ENCODE data around the gene ATXN7L2. TPM values are rescaled to one million over a fixed set of nuclear protein-coding genes. Genes with fewer than 3 reads are reported as not detected.
A peak's percentile ranks its signal among the peaks of the same experiment; 100 is the strongest.
"Not testable (repeated sequence)": the region's sequence is repeated elsewhere in the genome, so short reads cannot be mapped to it uniquely, and the experiment has no call there.

ATXN7L2 gene
- total RNA-seq, 2 experiments from 2014 or later: 10.4 to 12.4 TPM

DNA sequence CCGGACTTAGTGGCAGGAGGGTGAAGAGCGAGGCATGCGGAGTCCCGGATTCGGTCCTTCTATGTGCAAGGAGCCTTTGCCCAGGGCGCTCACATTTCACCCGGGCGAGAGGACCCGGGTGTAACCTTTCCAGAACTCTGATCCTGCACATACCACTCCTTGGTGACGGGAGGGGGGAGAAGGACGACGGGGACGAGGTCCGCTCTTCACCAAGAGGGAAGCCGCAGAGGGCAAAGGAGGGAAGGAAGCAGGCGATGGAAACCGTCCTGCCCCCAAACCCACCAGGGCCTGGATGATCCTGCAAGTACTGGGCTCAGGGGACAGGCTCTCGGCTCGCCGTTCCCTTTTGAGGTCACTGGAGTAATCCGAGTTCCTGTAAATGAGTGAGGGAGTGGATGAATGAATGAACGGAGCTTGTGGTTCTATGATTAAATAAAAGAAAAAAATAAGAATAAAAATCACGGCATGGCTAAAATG lies 16.4 kb upstream of the ATXN7L2 start:
- POLR2A ChIA-PET: no interaction called here
- Mint-ChIP-seq H3K36me3 (no peaks in the 10 kb centered on the region), H3K4me1 (peaks cover 4% of the 10 kb centered on the region), H3K27ac (no peak overlapping the region), H3K9me3 (no peaks in the 10 kb centered on the region), H3K4me3 (no peak overlapping the region), H3K27me3 (peaks cover 86% of the 10 kb centered on the region)
- DNase-seq (no peak), ATAC-seq (ENCODE audit: low read depth) (no peak)

GRCh38 chr1:109468061-109468460 lies 15.6 kb upstream of the ATXN7L2 start:
- ATAC-seq (ENCODE audit: low read depth): no peak
- POLR2A ChIA-PET: no interaction called here
- peaks cover 4% of the 10 kb centered on the region for H3K4me1 Mint-ChIP-seq
- H3K27me3 Mint-ChIP-seq: peaks cover 88% of the 10 kb centered on the region
- no peaks in the 10 kb centered on the region for H3K9me3 Mint-ChIP-seq
- no peak overlapping the region for H3K4me3 Mint-ChIP-seq
- H3K27ac Mint-ChIP-seq: no peak overlapping the region
- DNase-seq: no peak
- no peaks in the 10 kb centered on the region for H3K36me3 Mint-ChIP-seq

GRCh38 chr1:109468903-109469302 lies 14.8 kb upstream of the ATXN7L2 start:
- no peak overlapping the region for H3K4me3 Mint-ChIP-seq
- ATAC-seq (ENCODE audit: low read depth): no peak

GRCh38 chr1:109470245-109470644 lies 13.5 kb upstream of the ATXN7L2 start:
- no peaks in the 10 kb centered on the region for H3K9me3 Mint-ChIP-seq
- DNase-seq (no peak), ATAC-seq (ENCODE audit: low read depth) (no peak)
- no peak overlapping the region for H3K27ac Mint-ChIP-seq
- peaks cover 4% of the 10 kb centered on the region for H3K4me1 Mint-ChIP-seq
- H3K4me3 Mint-ChIP-seq: no peak overlapping the region
- POLR2A ChIA-PET: interaction anchor here (0.7 kb wide), 1 partner anchor 44 kb away, joined by 5 read pairs; the partner anchor contains the start of gene PSMA5
- no peaks in the 10 kb centered on the region for H3K36me3 Mint-ChIP-seq
- peaks cover 72% of the 10 kb centered on the region for H3K27me3 Mint-ChIP-seq

More at GRCh38 chr1:109468903-109469302, 14.8 kb upstream of the ATXN7L2 start:
- POLR2A ChIA-PET: interaction anchor here (0.9 kb wide), 1 partner anchor 25 kb away, joined by 3 read pairs; the partner anchor contains the start of gene CYB561D1
- peaks cover 4% of the 10 kb centered on the region for H3K4me1 Mint-ChIP-seq
- no peaks in the 10 kb centered on the region for H3K36me3 Mint-ChIP-seq
- H3K27ac Mint-ChIP-seq: no peak overlapping the region
- H3K27me3 Mint-ChIP-seq: peaks cover 83% of the 10 kb centered on the region
- H3K9me3 Mint-ChIP-seq: no peaks in the 10 kb centered on the region
- no peak for DNase-seq

GRCh38 chr1:109472779-109473178 lies 10.9 kb upstream of the ATXN7L2 start:
- no peak overlapping the region for H3K27ac Mint-ChIP-seq
- H3K9me3 Mint-ChIP-seq: no peaks in the 10 kb centered on the region
- ATAC-seq (ENCODE audit: low read depth) (no peak), DNase-seq (no peak)
- peaks cover 2% of the 10 kb centered on the region for H3K4me1 Mint-ChIP-seq
- no peak overlapping the region for H3K4me3 Mint-ChIP-seq
- peaks cover 58% of the 10 kb centered on the region for H3K27me3 Mint-ChIP-seq
- no peaks in the 10 kb centered on the region for H3K36me3 Mint-ChIP-seq
- POLR2A ChIA-PET: no interaction called here

DNA sequence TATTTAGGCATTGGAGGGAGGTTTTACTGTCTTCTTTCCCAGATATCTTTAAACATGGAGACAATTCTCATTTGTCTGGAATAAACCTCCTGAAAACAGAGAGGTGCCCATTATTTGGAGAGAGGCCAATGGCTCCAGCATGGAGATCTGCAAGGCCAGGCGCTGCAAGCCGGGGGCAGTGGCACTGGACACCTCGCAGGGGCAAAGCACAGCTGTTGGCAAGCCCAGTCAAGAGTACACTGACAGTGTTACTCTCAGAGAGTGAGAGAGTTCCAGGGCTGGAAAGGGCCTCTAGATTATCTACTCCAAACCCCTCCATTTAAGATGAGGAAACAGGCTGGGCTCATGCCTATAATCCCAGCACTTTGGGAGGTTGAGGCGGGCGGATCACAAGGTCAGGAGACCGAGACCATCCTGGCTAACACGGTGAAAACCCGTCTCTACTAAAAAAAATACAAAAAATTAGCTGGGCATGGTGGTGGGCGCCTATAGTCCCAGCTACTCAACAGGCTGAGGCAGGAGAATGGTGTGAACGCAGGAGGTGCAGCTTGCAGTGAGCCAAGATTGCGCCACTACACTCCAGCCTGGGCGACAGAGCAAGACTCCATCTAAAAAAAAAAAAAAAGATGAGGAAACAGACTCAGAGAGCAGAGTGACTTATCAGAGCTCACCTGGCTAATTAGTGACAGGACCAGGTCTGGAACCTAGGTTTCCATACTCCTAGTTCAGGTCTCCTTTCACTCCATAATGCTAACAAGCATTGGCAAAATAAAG lies 10.2 kb upstream of the ATXN7L2 start:
- peaks cover 51% of the 10 kb centered on the region for H3K27me3 Mint-ChIP-seq
- H3K36me3 Mint-ChIP-seq; POLR2A ChIA-PET; H3K4me3 Mint-ChIP-seq; H3K4me1 Mint-ChIP-seq; H3K9me3 Mint-ChIP-seq; DNase-seq; H3K27ac Mint-ChIP-seq; ATAC-seq (ENCODE audit: low read depth): not testable (repeated sequence)

- DNase-seq: no peak
- H3K4me1 Mint-ChIP-seq: peaks cover 5% of the 10 kb centered on the region
- no peak overlapping the region for H3K27ac Mint-ChIP-seq
- no peaks in the 10 kb centered on the region for H3K36me3 Mint-ChIP-seq
- POLR2A ChIA-PET: no interaction called here
- no peak for ATAC-seq (ENCODE audit: low read depth)
- no peak overlapping the region for H3K4me3 Mint-ChIP-seq
- peaks cover 39% of the 10 kb centered on the region for H3K27me3 Mint-ChIP-seq
- no peaks in the 10 kb centered on the region for H3K9me3 Mint-ChIP-seq
These were observed 9.0 kb upstream of the ATXN7L2 start for GRCh38 chr1:109474697-109475096.

DNA sequence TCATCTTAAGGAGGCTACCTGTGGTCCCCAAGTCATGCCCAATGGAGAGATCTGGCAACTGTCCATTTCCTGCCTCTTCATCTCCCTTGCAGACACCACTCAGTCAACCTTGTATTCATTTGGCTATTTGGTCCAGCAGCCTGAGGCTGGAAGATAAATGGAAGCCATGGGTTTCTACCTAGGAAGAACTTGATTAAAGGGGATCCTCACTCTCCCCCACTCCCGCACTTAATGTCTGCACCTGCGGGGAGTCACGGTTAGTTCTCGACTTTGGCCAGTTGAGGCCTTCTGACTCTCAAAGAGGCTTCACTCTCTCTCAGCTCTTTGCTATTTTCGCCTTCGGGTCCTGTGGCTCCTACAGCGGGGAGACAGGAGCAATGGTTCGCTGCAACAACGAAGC lies 8.4 kb upstream of the ATXN7L2 start:
- no peak for DNase-seq
- Mint-ChIP-seq H3K4me1 (peaks cover 5% of the 10 kb centered on the region), H3K9me3 (no peaks in the 10 kb centered on the region), H3K27me3 (peaks cover 33% of the 10 kb centered on the region), H3K36me3 (no peaks in the 10 kb centered on the region), H3K27ac (no peak overlapping the region), H3K4me3 (no peak overlapping the region)
- POLR2A ChIA-PET: interaction anchor here (1.1 kb wide), 1 partner anchor 50 kb away, joined by 3 read pairs; the partner anchor contains the start of gene PSMA5
- ATAC-seq (ENCODE audit: low read depth): no peak

DNA sequence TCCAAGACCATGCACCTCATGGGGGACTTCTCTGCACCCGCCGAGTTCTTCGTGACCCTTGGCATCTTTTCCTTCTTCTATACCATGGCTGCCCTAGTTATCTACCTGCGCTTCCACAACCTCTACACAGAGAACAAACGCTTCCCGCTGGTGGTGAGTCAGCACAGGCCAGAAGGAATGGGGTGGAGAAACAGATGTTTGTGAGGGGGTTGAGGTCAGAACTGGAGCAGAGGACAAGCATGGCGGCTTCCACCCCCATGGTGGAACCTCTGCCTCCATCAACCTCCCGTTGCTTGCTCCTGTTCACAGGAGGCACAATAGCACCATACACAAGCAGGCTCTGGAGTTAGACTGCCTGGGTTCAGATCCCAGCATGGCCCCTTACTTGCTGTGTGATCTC lies 6.9 kb upstream of the ATXN7L2 start:
- Mint-ChIP-seq H3K4me3 (no peak overlapping the region), H3K27me3 (peaks cover 32% of the 10 kb centered on the region), H3K36me3 (no peaks in the 10 kb centered on the region), H3K27ac (no peak overlapping the region), H3K9me3 (no peaks in the 10 kb centered on the region), H3K4me1 (peaks cover 5% of the 10 kb centered on the region)
- POLR2A ChIA-PET: no interaction called here
- no peak for ATAC-seq (ENCODE audit: low read depth)
- no peak for DNase-seq

DNA sequence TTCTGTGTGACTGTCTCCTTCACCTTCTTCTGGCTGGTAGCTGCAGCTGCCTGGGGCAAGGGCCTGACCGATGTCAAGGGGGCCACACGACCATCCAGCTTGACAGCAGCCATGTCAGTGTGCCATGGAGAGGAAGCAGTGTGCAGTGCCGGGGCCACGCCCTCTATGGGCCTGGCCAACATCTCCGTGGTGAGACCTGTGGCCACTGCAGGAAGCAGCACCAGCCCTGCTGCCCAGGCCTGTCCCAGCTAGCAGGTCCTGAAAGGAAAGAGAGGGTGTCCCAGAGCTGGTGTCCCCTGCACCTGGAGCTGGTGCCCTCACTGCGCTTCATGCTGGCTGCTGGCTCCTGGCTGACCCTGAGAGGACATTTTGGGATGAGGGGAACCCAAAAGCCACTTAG lies 5.9 kb upstream of the ATXN7L2 start:
- ATAC-seq (ENCODE audit: low read depth) (no peak), DNase-seq (no peak)
- H3K27me3 Mint-ChIP-seq: peaks cover 25% of the 10 kb centered on the region
- POLR2A ChIA-PET: no interaction called here
- no peaks in the 10 kb centered on the region for H3K36me3 Mint-ChIP-seq
- H3K4me1 Mint-ChIP-seq: peaks cover 6% of the 10 kb centered on the region
- H3K9me3 Mint-ChIP-seq: no peaks in the 10 kb centered on the region
- H3K27ac Mint-ChIP-seq: no peak overlapping the region
- no peak overlapping the region for H3K4me3 Mint-ChIP-seq

DNA sequence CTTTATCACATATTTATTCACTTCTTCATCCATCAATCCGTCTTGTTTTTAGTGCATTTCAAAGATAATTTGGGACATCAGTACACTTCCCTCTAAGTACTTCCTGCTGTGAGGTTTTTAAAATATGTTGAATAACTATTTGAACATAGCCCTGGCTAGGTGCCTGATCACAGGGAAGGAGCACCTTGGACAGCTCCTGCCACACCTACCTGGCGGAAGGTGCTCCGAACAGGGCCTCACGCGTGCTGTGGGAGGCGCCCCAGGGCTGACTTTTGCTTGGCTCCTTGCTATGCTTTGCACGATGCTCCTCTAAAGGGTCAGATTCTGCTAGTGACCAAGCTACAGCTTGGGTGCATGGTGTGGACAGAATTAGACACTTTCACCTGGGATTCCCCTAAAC lies 4.9 kb upstream of the ATXN7L2 start:
- no peak overlapping the region for H3K4me3 Mint-ChIP-seq
- no peak overlapping the region for H3K27ac Mint-ChIP-seq
- H3K27me3 Mint-ChIP-seq: peaks cover 21% of the 10 kb centered on the region
- H3K36me3 Mint-ChIP-seq: no peaks in the 10 kb centered on the region
- ATAC-seq (ENCODE audit: low read depth): peak; percentile 20
- POLR2A ChIA-PET: no interaction called here
- peaks cover 13% of the 10 kb centered on the region for H3K4me1 Mint-ChIP-seq
- no peaks in the 10 kb centered on the region for H3K9me3 Mint-ChIP-seq
- DNase-seq: peak; percentile 60

DNA sequence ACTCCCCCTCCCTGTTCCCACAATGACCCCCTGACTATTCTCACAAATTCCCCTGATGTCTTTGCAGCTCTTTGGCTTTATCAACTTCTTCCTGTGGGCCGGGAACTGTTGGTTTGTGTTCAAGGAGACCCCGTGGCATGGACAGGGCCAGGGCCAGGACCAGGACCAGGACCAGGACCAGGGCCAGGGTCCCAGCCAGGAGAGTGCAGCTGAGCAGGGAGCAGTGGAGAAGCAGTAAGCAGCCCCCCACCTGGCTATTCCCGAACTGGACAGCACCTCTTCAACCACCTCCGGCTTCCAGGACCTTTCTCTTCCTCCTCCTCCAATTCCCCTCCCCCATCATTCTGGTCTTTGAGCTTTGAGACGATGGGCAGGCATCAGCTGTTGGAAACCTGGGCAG lies 4.4 kb upstream of the ATXN7L2 start:
- POLR2A ChIA-PET: no interaction called here
- Mint-ChIP-seq H3K27ac (no peak overlapping the region), H3K36me3 (no peaks in the 10 kb centered on the region), H3K4me3 (no peak overlapping the region), H3K4me1 (peaks cover 15% of the 10 kb centered on the region), H3K27me3 (peaks cover 18% of the 10 kb centered on the region), H3K9me3 (no peaks in the 10 kb centered on the region)
- ATAC-seq (ENCODE audit: low read depth): no peak
- DNase-seq: no peak

DNA sequence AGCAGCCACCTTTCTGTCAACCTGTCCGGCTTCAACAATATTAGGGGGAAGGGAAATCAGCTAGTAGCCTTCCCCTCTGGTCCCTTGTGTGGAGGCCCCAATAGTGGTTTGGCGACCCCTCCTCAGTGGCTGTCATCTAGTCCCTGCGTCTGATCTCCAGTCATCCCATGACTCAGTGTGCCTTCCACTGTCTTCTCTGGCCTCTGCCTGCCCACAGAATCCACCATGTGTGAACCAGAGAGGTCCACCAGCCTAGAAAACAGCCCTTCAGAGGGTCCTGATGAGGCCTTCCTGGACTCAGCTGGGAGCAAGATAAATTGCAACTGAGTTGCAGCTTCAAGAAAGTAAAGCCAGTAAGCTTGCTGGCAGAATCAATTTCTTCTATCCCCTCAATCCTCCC lies 3.8 kb upstream of the ATXN7L2 start:
- no peaks in the 10 kb centered on the region for H3K36me3 Mint-ChIP-seq
- POLR2A ChIA-PET: interaction anchor here (0.6 kb wide), 1 partner anchor 9 kb away, joined by 3 read pairs; no protein-coding TSS in a partner anchor
- H3K27ac Mint-ChIP-seq: no peak overlapping the region
- H3K27me3 Mint-ChIP-seq: peaks cover 18% of the 10 kb centered on the region
- H3K9me3 Mint-ChIP-seq: no peaks in the 10 kb centered on the region
- no peak for DNase-seq
- H3K4me1 Mint-ChIP-seq: peaks cover 21% of the 10 kb centered on the region
- no peak for ATAC-seq (ENCODE audit: low read depth)
- no peak overlapping the region for H3K4me3 Mint-ChIP-seq

GRCh38 chr1:109481646-109482045 lies 2.1 kb upstream of the ATXN7L2 start:
- H3K27ac Mint-ChIP-seq: no peak overlapping the region
- H3K9me3 Mint-ChIP-seq: no peaks in the 10 kb centered on the region
- ATAC-seq (ENCODE audit: low read depth): no peak
- peaks cover 4% of the 10 kb centered on the region for H3K36me3 Mint-ChIP-seq
- no peak overlapping the region for H3K4me3 Mint-ChIP-seq
- H3K4me1 Mint-ChIP-seq: peaks cover 30% of the 10 kb centered on the region
- DNase-seq: no peak
- H3K27me3 Mint-ChIP-seq: peaks cover 12% of the 10 kb centered on the region
- POLR2A ChIA-PET: no interaction called here
